ENCODE results near the gene ANO10.

DNA sequence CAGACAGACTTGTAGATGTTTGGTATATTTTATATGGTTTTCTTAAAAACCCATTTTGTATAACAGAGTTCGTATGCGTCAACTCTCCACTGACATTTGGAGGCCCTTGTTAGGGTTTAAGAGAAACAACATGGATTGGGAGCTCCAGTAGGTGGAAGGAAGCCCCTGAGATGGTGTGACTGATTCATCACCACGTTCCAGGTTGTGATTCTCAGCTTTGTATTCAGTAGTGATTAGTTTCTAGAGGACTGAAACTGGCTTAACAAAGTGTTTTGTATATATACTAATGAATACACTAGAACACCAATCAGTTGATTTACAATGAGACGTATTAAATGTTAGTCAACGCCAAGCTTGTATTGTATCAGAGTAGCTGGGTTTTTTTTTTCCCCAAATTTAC lies 301.5 kb downstream of the ANO10 start:
- no peak for TF ChIP-seq POLR2A (IDR thresholded peaks at IDR 0.05)
- TF ChIP-seq, protein P1, sequence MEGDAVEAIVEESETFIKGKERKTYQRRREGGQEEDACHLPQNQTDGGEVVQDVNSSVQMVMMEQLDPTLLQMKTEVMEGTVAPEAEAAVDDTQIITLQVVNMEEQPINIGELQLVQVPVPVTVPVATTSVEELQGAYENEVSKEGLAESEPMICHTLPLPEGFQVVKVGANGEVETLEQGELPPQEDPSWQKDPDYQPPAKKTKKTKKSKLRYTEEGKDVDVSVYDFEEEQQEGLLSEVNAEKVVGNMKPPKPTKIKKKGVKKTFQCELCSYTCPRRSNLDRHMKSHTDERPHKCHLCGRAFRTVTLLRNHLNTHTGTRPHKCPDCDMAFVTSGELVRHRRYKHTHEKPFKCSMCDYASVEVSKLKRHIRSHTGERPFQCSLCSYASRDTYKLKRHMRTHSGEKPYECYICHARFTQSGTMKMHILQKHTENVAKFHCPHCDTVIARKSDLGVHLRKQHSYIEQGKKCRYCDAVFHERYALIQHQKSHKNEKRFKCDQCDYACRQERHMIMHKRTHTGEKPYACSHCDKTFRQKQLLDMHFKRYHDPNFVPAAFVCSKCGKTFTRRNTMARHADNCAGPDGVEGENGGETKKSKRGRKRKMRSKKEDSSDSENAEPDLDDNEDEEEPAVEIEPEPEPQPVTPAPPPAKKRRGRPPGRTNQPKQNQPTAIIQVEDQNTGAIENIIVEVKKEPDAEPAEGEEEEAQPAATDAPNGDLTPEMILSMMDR (IDR thresholded peaks at IDR 0.05) = no peak
